Measurements from ENCODE around the gene UBE2E1. TPM values are rescaled to one million over a fixed set of nuclear protein-coding genes. Genes with fewer than 3 reads are reported as not detected.
"Not testable (repeated sequence)": the region's sequence is repeated elsewhere in the genome, so short reads cannot be mapped to it uniquely, and the experiment has no call there.

UBE2E1 gene
- total RNA-seq, 1 donor from 2014 or later, result 66.2 TPM

- no peak for DNase-seq (ENCODE audit: low spot score)
Measured at GRCh38 chr3:23845326-23846216, 39.8 kb downstream of the UBE2E1 start.

GRCh38 chr3:23849462-23849861 is 43.7 kb downstream of the UBE2E1 start:
- DNase-seq (ENCODE audit: low spot score), result not testable (repeated sequence)

GRCh38 chr3:23856286-23856685 is 50.5 kb downstream of the UBE2E1 start:
- no peak for DNase-seq (ENCODE audit: low spot score)

- DNase-seq (ENCODE audit: low spot score), result no peak
Measured at GRCh38 chr3:23859012-23859743, 53.4 kb downstream of the UBE2E1 start.

GRCh38 chr3:23859839-23860382 is 54.2 kb downstream of the UBE2E1 start:
- DNase-seq (ENCODE audit: low spot score), result no peak

- no peak for DNase-seq (ENCODE audit: low spot score)
Measured at GRCh38 chr3:23861689-23862088, 55.9 kb downstream of the UBE2E1 start.

GRCh38 chr3:23863060-23863459 is 57.3 kb downstream of the UBE2E1 start:
- DNase-seq (ENCODE audit: low spot score), result no peak

GRCh38 chr3:23864931-23865330 is 59.2 kb downstream of the UBE2E1 start:
- DNase-seq (ENCODE audit: low spot score), result no peak

GRCh38 chr3:23865595-23866396 is 60.0 kb downstream of the UBE2E1 start:
- no peak for DNase-seq (ENCODE audit: low spot score)

GRCh38 chr3:23867400-23867799 is 61.6 kb downstream of the UBE2E1 start:
- no peak for DNase-seq (ENCODE audit: low spot score)

GRCh38 chr3:23867838-23868237 is 62.1 kb downstream of the UBE2E1 start:
- DNase-seq (ENCODE audit: low spot score), result no peak

GRCh38 chr3:23869977-23870662 is 64.4 kb downstream of the UBE2E1 start:
- no peak for DNase-seq (ENCODE audit: low spot score)

GRCh38 chr3:23870663-23871043 is 64.9 kb downstream of the UBE2E1 start:
- not testable (repeated sequence) for DNase-seq (ENCODE audit: low spot score)

- DNase-seq (ENCODE audit: low spot score), result not testable (repeated sequence)
Measured at GRCh38 chr3:23871361-23871760, 65.6 kb downstream of the UBE2E1 start.

GRCh38 chr3:23872330-23872729 is 66.6 kb downstream of the UBE2E1 start:
- no peak for DNase-seq (ENCODE audit: low spot score)

- no peak for DNase-seq (ENCODE audit: low spot score)
Measured at GRCh38 chr3:23873941-23874340, 68.2 kb downstream of the UBE2E1 start.

- DNase-seq (ENCODE audit: low spot score), result no peak
Measured at GRCh38 chr3:23874359-23875112, 68.8 kb downstream of the UBE2E1 start.

- no peak for DNase-seq (ENCODE audit: low spot score)
Measured at GRCh38 chr3:23875113-23875725, 69.5 kb downstream of the UBE2E1 start.

- DNase-seq (ENCODE audit: low spot score), result no peak
Measured at GRCh38 chr3:23876923-23877322, 71.2 kb downstream of the UBE2E1 start.

All from mucosa of gallbladder (tissue), 1 donor.